ENCODE results near the gene RIMKLB.

GRCh38 chr12:8779862-8780261 is 82.1 kb downstream of the RIMKLB start:
- no peak for TF ChIP-seq CTCF (IDR thresholded peaks at IDR 0.05)
- TF ChIP-seq EP300 (IDR thresholded peaks at IDR 0.05): no peak
- no peak for TF ChIP-seq CEBPB (IDR thresholded peaks at IDR 0.05)
- no peak for TF ChIP-seq POLR2A (IDR thresholded peaks at IDR 0.05; ENCODE audit: low read length)
- TF ChIP-seq MAZ (IDR thresholded peaks at IDR 0.05; ENCODE audit: borderline replicate concordance, low read depth, low read length): no peak
- TF ChIP-seq NR3C1 (IDR thresholded peaks at IDR 0.05): no peak
- no peak for TF ChIP-seq RNF2 (IDR thresholded peaks at IDR 0.05; ENCODE audit: borderline replicate concordance, low read depth)
- TF ChIP-seq RARB (CRISPR knock-in tag; IDR thresholded peaks at IDR 0.05): no peak
- TF ChIP-seq ELK1 (IDR thresholded peaks at IDR 0.05; ENCODE audit: low read depth, low read length): no peak
- no peak for TF ChIP-seq JUNB (IDR thresholded peaks at IDR 0.05)

All from A549 (cell line).